ENCODE measurements around the gene CSDE1. TPM values are rescaled to one million over a fixed set of nuclear protein-coding genes. Genes with fewer than 3 reads are reported as not detected.
A peak's percentile ranks its signal among the peaks of the same experiment; 100 is the strongest.

Gene CSDE1

DNA sequence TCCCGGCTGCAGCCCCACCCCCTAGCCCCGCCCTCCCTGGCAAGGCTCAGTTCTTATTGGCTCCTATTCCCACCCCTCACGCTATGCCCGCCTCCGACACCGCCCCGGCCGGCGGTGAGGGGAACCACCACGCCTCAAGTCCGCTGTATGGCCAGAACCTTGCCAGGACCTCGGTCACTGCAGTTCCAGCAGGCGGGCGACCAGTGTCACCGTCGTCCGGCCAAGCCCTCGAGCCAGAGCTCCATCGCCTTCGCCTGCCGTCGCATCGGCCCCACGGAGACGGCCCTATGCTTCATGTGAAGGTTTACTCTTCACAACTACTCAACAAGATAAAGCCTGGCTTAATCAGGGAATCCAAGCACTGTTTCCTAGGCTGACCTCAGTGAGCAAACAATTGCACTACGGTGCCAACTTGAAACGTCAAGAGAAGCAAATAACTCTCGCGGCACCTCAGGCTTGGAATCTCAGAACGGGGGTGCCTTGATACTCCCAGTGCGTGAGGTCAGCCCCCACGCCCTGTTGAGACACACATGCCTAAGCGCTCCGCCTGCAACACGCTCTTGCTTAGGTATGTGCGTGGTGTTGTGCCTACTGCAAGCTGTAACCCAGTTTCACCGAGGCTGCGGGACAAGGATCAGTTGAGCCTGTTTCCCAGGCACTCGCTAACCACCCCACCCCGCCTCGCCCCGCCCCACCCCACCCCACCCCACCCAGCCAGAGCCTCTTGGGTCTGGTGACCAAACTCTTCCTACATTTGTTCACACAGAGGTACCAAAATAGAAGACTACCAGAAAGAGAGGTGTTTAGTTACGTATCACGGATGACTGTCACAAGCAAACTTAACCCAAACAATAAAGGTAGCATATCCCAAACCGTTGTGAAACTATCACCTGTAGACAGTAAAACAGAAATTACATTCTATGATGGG is 87.4 kb downstream of the CSDE1 start:
- H3K4me2 ChIP-seq (ENCODE audit: low read length), result peak overlapping the region; percentile 96
- peaks cover 14% of the 10 kb centered on the region for H3K27me3 ChIP-seq (ENCODE audit: control insufficient read depth, insufficient read depth, low read length)
- H3K36me3 ChIP-seq (ENCODE audit: insufficient read depth, low read length), result no peaks in the 10 kb centered on the region
- H3K9me3 ChIP-seq (replicated peaks; ENCODE audit: low read length), result no peaks in the 10 kb centered on the region
- peaks cover 7% of the 10 kb centered on the region for H3K4me1 ChIP-seq (ENCODE audit: control insufficient read depth, insufficient read depth, low read length)
- H3K4me3 ChIP-seq (ENCODE audit: low read length), result peak overlapping the region; percentile 83
- peak overlapping the region; percentile 88 for H3K9ac ChIP-seq (ENCODE audit: low read depth, low read length)

DNA sequence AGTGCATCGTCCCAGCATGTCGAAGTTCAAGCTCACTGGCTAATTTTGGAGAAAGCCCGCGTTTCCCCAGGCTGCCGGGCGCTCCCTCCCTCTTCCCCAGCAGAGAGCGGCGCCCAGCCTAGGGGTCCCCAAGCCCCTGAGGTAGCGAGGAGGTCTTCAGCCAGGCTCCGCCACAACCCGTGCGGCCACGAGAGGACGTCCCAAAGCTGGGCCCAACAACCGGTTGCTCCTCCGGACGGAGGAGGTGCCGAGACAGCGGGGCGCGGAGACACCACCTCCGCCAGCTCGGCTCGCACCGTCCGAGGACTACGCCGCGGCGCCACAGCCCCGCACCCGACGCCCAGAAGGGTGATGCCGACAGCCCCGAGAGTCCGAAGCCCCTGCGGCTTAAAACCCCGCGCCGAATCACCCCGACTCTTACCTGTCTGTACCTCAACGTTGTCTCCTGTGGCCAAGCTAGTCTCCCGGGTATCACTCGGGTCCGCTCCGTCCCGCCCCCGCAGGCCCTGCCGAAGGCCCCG is 88.2 kb downstream of the CSDE1 start, which contains the start of gene DENND2C:
DENND2C (minus strand) TSS at position 488 of the 521 bp plus-strand sequence. CDS start 44,065 bp downstream, outside the sequence.
- Histone ChIP-seq H3K9me3 (replicated peaks; ENCODE audit: low read length) (no peaks in the 10 kb centered on the region), H3K36me3 (ENCODE audit: insufficient read depth, low read length) (no peaks in the 10 kb centered on the region), H3K4me1 (ENCODE audit: control insufficient read depth, insufficient read depth, low read length) (peaks cover 7% of the 10 kb centered on the region), H3K27me3 (ENCODE audit: control insufficient read depth, insufficient read depth, low read length) (peaks cover 8% of the 10 kb centered on the region), H3K9ac (ENCODE audit: low read depth, low read length) (peak within 1 kb of the TSS; percentile 88), H3K4me2 (ENCODE audit: low read length) (peak within 1 kb of the TSS; percentile 96), H3K4me3 (ENCODE audit: low read length) (peak within 1 kb of the TSS; percentile 83)

- H3K9ac ChIP-seq (ENCODE audit: low read depth, low read length), result peak overlapping the region; percentile 88
- H3K36me3 ChIP-seq (ENCODE audit: insufficient read depth, low read length), result no peaks in the 10 kb centered on the region
- peaks cover 7% of the 10 kb centered on the region for H3K4me1 ChIP-seq (ENCODE audit: control insufficient read depth, insufficient read depth, low read length)
- H3K4me3 ChIP-seq (ENCODE audit: low read length), result peak overlapping the region; percentile 83
- no peaks in the 10 kb centered on the region for H3K9me3 ChIP-seq (replicated peaks; ENCODE audit: low read length)
- H3K4me2 ChIP-seq (ENCODE audit: low read length), result peak overlapping the region; percentile 96
- H3K27me3 ChIP-seq (ENCODE audit: control insufficient read depth, insufficient read depth, low read length), result peaks cover 3% of the 10 kb centered on the region
These were observed 88.8 kb downstream of the CSDE1 start for GRCh38 chr1:114668784-114669561.

GRCh38 chr1:114668373-114668772 is 89.4 kb downstream of the CSDE1 start:
- no peak overlapping the region for H3K4me3 ChIP-seq (ENCODE audit: low read length)
- H3K4me1 ChIP-seq (ENCODE audit: control insufficient read depth, insufficient read depth, low read length), result peaks cover 7% of the 10 kb centered on the region
- no peak overlapping the region for H3K9ac ChIP-seq (ENCODE audit: low read depth, low read length)
- H3K36me3 ChIP-seq (ENCODE audit: insufficient read depth, low read length), result no peaks in the 10 kb centered on the region
- peaks cover 2% of the 10 kb centered on the region for H3K27me3 ChIP-seq (ENCODE audit: control insufficient read depth, insufficient read depth, low read length)
- no peaks in the 10 kb centered on the region for H3K9me3 ChIP-seq (replicated peaks; ENCODE audit: low read length)
- no peak overlapping the region for H3K4me2 ChIP-seq (ENCODE audit: low read length)

- Histone ChIP-seq H3K9ac (ENCODE audit: low read depth, low read length) (no peak overlapping the region), H3K4me2 (ENCODE audit: low read length) (no peak overlapping the region), H3K9me3 (replicated peaks; ENCODE audit: low read length) (no peaks in the 10 kb centered on the region), H3K27me3 (ENCODE audit: control insufficient read depth, insufficient read depth, low read length) (no peaks in the 10 kb centered on the region), H3K36me3 (ENCODE audit: insufficient read depth, low read length) (no peaks in the 10 kb centered on the region), H3K4me1 (ENCODE audit: control insufficient read depth, insufficient read depth, low read length) (peaks cover 7% of the 10 kb centered on the region), H3K4me3 (ENCODE audit: low read length) (no peak overlapping the region)
These were observed 90.8 kb downstream of the CSDE1 start for GRCh38 chr1:114666954-114667353.

Small RNA genes within 50 kb of the gene (small RNA-seq; reads per million reads assigned to genes)
- gene RN7SL432P, result not detected
- gene RNY1P13, result not detected

Measured in skeletal muscle satellite cell (primary cell).